Naive thymus-derived CD4-positive, alpha-beta T cell (primary cell): ENCODE results near the gene SLC22A25. TPM values are rescaled to one million over a fixed set of nuclear protein-coding genes. Genes with fewer than 3 reads are reported as not detected.

Experiments used
- ATAC-seq: fragments of 150-1000 bp; cut with Tn5 transposase; 2 replicates; pipeline ENCODE4 v1.10.0; 2021; ENCODE audit warnings: mild to moderate bottlenecking, moderate library complexity
- CTCF ChIA-PET: fragments of 350-600 bp; sonication (Branson Sonifier 250); formaldehyde crosslinking; loops from one replicate; lab custom pipeline; 2021; ENCODE audit warnings: antibody characterized with exemption; lab: Charles Lee
- POLR2A ChIA-PET: fragments of 350-600 bp; sonication (Branson Sonifier 250); formaldehyde crosslinking; loops from one replicate; lab custom pipeline; 2021; ENCODE audit warnings: antibody characterized with exemption, inconsistent platforms; lab: Charles Lee
- DNase-seq, 9 donors: peaks; one replicate each; pipeline versions ENCODE4 v3.0.0 to v3.0.0-alpha.2; 2020 to 2022; ENCODE audit warnings: mixed read lengths in 1 of 9
- H3K27ac ChIP-seq: one replicate; pipeline ENCODE4 v1.7.0; 2013; ENCODE audit warnings: mild to moderate bottlenecking, low read depth, low read length, moderate library complexity
- H3K27me3 ChIP-seq, 2 donors: one replicate each; pipeline ENCODE4 v1.7.0; 2013; ENCODE audit warnings: low read length in 2 of 2, mild to moderate bottlenecking in 2 of 2, moderate library complexity in 2 of 2; ENCODE audit not compliant: control insufficient read depth in 2 of 2, insufficient read depth in 2 of 2
- H3K36me3 ChIP-seq, 3 experiments: 1 replicate in 2 of 3; 2 replicates in 1 of 3; pipeline ENCODE4 v1.7.0; 2013; ENCODE audit warnings: low read length in 3 of 3, mild to moderate bottlenecking in 3 of 3, moderate library complexity in 1 of 3; ENCODE audit not compliant: insufficient read depth in 3 of 3, control insufficient read depth in 2 of 3
- H3K4me1 ChIP-seq, 2 donors: one replicate each; pipeline ENCODE4 v1.7.0; 2013; ENCODE audit warnings: low read length in 2 of 2, mild to moderate bottlenecking in 2 of 2, moderate library complexity in 1 of 2; ENCODE audit not compliant: control insufficient read depth in 2 of 2, insufficient read depth in 2 of 2
- H3K4me3 ChIP-seq: 2 replicates; pipeline ENCODE4 v1.7.0; 2013; ENCODE audit warnings: mild to moderate bottlenecking, low read length
- H3K9me3 ChIP-seq, 3 experiments: 1 replicate in 2 of 3; 2 replicates in 1 of 3; pipeline ENCODE4 v1.7.0; 2013; ENCODE audit warnings: low read length in 3 of 3; ENCODE audit not compliant: control insufficient read depth in 2 of 3
- H3K27ac Mint-ChIP-seq, 9 donors: one replicate each; pipeline ENCODE4 v1.8.0; 2020 to 2022; ENCODE audit warnings: mixed read lengths in 9 of 9, mild to moderate bottlenecking in 8 of 9, moderate library complexity in 5 of 9, inconsistent platforms in 2 of 9
- H3K27me3 Mint-ChIP-seq, 5 donors: one replicate each; pipeline ENCODE4 v1.8.0; 2021 to 2022; ENCODE audit warnings: mixed read lengths in 5 of 5, mild to moderate bottlenecking in 1 of 5
- H3K36me3 Mint-ChIP-seq, 5 donors: one replicate each; pipeline ENCODE4 v1.8.0; 2020 to 2022; ENCODE audit warnings: mixed read lengths in 5 of 5, mild to moderate bottlenecking in 3 of 5, inconsistent platforms in 1 of 5
- H3K4me1 Mint-ChIP-seq, 7 donors: one replicate each; pipeline ENCODE4 v1.8.0; 2020 to 2022; ENCODE audit warnings: mixed read lengths in 7 of 7, mild to moderate bottlenecking in 3 of 7, inconsistent platforms in 1 of 7
- H3K4me3 Mint-ChIP-seq, 10 donors: one replicate each; pipeline ENCODE4 v1.8.0; 2020 to 2022; ENCODE audit warnings: mild to moderate bottlenecking in 10 of 10, mixed read lengths in 10 of 10, moderate library complexity in 6 of 10, inconsistent platforms in 2 of 10
- H3K9me3 Mint-ChIP-seq, 11 donors: one replicate each; pipeline ENCODE4 v1.8.0; 2020 to 2022; ENCODE audit warnings: mixed read lengths in 11 of 11, mild to moderate bottlenecking in 4 of 11, inconsistent platforms in 1 of 11, moderate library complexity in 1 of 11
- intact Hi-C, 2 donors: fragments of 100-400 bp; cut with micrococcal nuclease; formaldehyde crosslinking; loops; one replicate each; pipeline ENCODE4 v1.15.1; 2023
- polyA plus RNA-seq, 2 donors: library from polyadenylated mRNA; unstranded; fragments of 300-500 nt; fragmentation: Illumina TruSeq; gene quantifications; one replicate each; pipeline ENCODE4 v1.2.3, GENCODE V29; 2021
- total RNA-seq, 6 experiments: library from RNA in 5 of 6; stranded (reverse) in 5 of 6; gene quantifications; 1 replicate in 5 of 6; 2 replicates in 1 of 6; pipeline ENCODE4 v1.2.3 and lab custom pipeline; 2021 to 2026

The SLC22A25 gene
- total and polyA plus RNA-seq, 7 experiments from 2014 or later: not detected

- Histone ChIP-seq H3K4me3 (no peak overlapping the region), H3K9me3 (no peaks in the 10 kb centered on the region), H3K27me3 (no peaks in the 10 kb centered on the region), H3K36me3 (no peaks in the 10 kb centered on the region), H3K4me1 (peaks cover 0 to 9% of the 10 kb centered on the region in 2 donors), H3K27ac (no peak overlapping the region)
- Mint-ChIP-seq H3K36me3 (no peaks in the 10 kb centered on the region), H3K4me3 (no peak overlapping the region), H3K4me1 (peaks cover 0 to 35% (median 29%) of the 10 kb centered on the region in 7 donors), H3K27me3 (peaks cover 7 to 46% (median 12%) of the 10 kb centered on the region in 5 donors), H3K27ac (no peak overlapping the region), H3K9me3 (no peaks in the 10 kb centered on the region)
- ATAC-seq: no peak
- intact Hi-C loops: no loop called here
- POLR2A ChIA-PET: no interaction called here
- CTCF ChIA-PET: no interaction called here
- no peak for DNase-seq
These were observed 2.6 kb upstream of the SLC22A25 start for GRCh38 chr11:63246045-63246444.

GRCh38 chr11:63244862-63245261, 1.5 kb upstream of the SLC22A25 start:
- H3K4me1 Mint-ChIP-seq: peaks cover 0 to 44% (median 38%) of the 10 kb centered on the region in 7 donors
- H3K4me3 Mint-ChIP-seq: no peak overlapping the region
- Histone ChIP-seq H3K36me3 (no peaks in the 10 kb centered on the region), H3K4me1 (peaks cover 0 to 11% of the 10 kb centered on the region in 2 donors), H3K27ac (no peak overlapping the region), H3K9me3 (no peaks in the 10 kb centered on the region), H3K27me3 (no peaks in the 10 kb centered on the region), H3K4me3 (no peak overlapping the region)
- no peak for DNase-seq
- ChIA-PET CTCF (no interaction called here), POLR2A (no interaction called here)
- H3K27me3 Mint-ChIP-seq: peaks cover 7 to 44% (median 12%) of the 10 kb centered on the region in 5 donors
- no peaks in the 10 kb centered on the region for H3K9me3 Mint-ChIP-seq
- no peak overlapping the region for H3K27ac Mint-ChIP-seq
- no peak for ATAC-seq
- intact Hi-C loops: no loop called here
- no peaks in the 10 kb centered on the region for H3K36me3 Mint-ChIP-seq

- Histone ChIP-seq H3K36me3 (no peaks in the 10 kb centered on the region), H3K4me3 (no peak overlapping the region), H3K9me3 (no peaks in the 10 kb centered on the region), H3K4me1 (peaks cover 0 to 11% of the 10 kb centered on the region in 2 donors), H3K27me3 (no peaks in the 10 kb centered on the region), H3K27ac (no peak overlapping the region)
- intact Hi-C loops: no loop called here
- DNase-seq (peak in 5 of 9 donors; percentile 4 to 52 (median 31)), ATAC-seq (peak; percentile 45)
- CTCF ChIA-PET: no interaction called here
- Mint-ChIP-seq H3K27me3 (peaks cover 5 to 39% (median 12%) of the 10 kb centered on the region in 5 donors), H3K36me3 (no peaks in the 10 kb centered on the region), H3K9me3 (peaks cover 0 to 10% (median 0%) of the 10 kb centered on the region in 11 donors), H3K4me1 (peaks cover 0 to 56% (median 42%) of the 10 kb centered on the region in 7 donors), H3K4me3 (peak overlapping the region in 7 of 10 donors; percentile 2 to 65 (median 38)), H3K27ac (peak overlapping the region in 5 of 9 donors; percentile 4 to 62 (median 36))
- POLR2A ChIA-PET: no interaction called here
These were observed 1.2 kb downstream of the SLC22A25 start for GRCh38 chr11:63242089-63242781.

GRCh38 chr11:63240791-63241379, 2.5 kb downstream of the SLC22A25 start:
- ChIA-PET POLR2A (no interaction called here), CTCF (no interaction called here)
- DNase-seq: no peak
- peaks cover 0 to 5% (median 4%) of the 10 kb centered on the region in 5 donors for H3K36me3 Mint-ChIP-seq
- H3K4me1 Mint-ChIP-seq: peaks cover 0 to 67% (median 53%) of the 10 kb centered on the region in 7 donors
- Histone ChIP-seq H3K4me1 (peaks cover 0 to 11% of the 10 kb centered on the region in 2 donors), H3K27me3 (no peaks in the 10 kb centered on the region), H3K9me3 (no peaks in the 10 kb centered on the region), H3K27ac (no peak overlapping the region), H3K4me3 (no peak overlapping the region), H3K36me3 (no peaks in the 10 kb centered on the region)
- no peak overlapping the region for H3K4me3 Mint-ChIP-seq
- intact Hi-C loops: no loop called here
- H3K27me3 Mint-ChIP-seq: peaks cover 1 to 33% (median 5%) of the 10 kb centered on the region in 5 donors
- H3K27ac Mint-ChIP-seq: peak overlapping the region in 1 of 9 donors; percentile 36
- H3K9me3 Mint-ChIP-seq: peaks cover 0 to 20% (median 6%) of the 10 kb centered on the region in 11 donors
- ATAC-seq: no peak

GRCh38 chr11:63240098-63240497, 3.3 kb downstream of the SLC22A25 start:
- no peak for ATAC-seq
- intact Hi-C loops: no loop called here
- peaks cover 6 to 75% (median 58%) of the 10 kb centered on the region in 7 donors for H3K4me1 Mint-ChIP-seq
- H3K27ac Mint-ChIP-seq: no peak overlapping the region
- Histone ChIP-seq H3K4me1 (peaks cover 0 to 11% of the 10 kb centered on the region in 2 donors), H3K36me3 (no peaks in the 10 kb centered on the region), H3K27me3 (no peaks in the 10 kb centered on the region), H3K4me3 (no peak overlapping the region), H3K9me3 (no peaks in the 10 kb centered on the region), H3K27ac (no peak overlapping the region)
- ChIA-PET POLR2A (no interaction called here), CTCF (no interaction called here)
- peaks cover 1 to 33% (median 9%) of the 10 kb centered on the region in 5 donors for H3K27me3 Mint-ChIP-seq
- H3K9me3 Mint-ChIP-seq: peaks cover 0 to 24% (median 8%) of the 10 kb centered on the region in 11 donors
- no peak for DNase-seq
- peaks cover 0 to 8% (median 4%) of the 10 kb centered on the region in 5 donors for H3K36me3 Mint-ChIP-seq
- peak overlapping the region in 1 of 10 donors; percentile 10 for H3K4me3 Mint-ChIP-seq

GRCh38 chr11:63239254-63239653, 4.1 kb downstream of the SLC22A25 start:
- peaks cover 7 to 82% (median 61%) of the 10 kb centered on the region in 7 donors for H3K4me1 Mint-ChIP-seq
- no peaks in the 10 kb centered on the region for H3K27me3 ChIP-seq

More at GRCh38 chr11:63239254-63239653, 4.1 kb downstream of the SLC22A25 start:
- ATAC-seq (no peak), DNase-seq (no peak)
- no peak overlapping the region for H3K27ac ChIP-seq
- no peak overlapping the region for H3K4me3 ChIP-seq
- H3K9me3 ChIP-seq: no peaks in the 10 kb centered on the region
- ChIA-PET CTCF (no interaction called here), POLR2A (no interaction called here)
- Mint-ChIP-seq H3K36me3 (peaks cover 0 to 8% (median 4%) of the 10 kb centered on the region in 5 donors), H3K9me3 (peaks cover 0 to 25% (median 11%) of the 10 kb centered on the region in 11 donors), H3K27me3 (peaks cover 1 to 27% (median 10%) of the 10 kb centered on the region in 5 donors), H3K27ac (no peak overlapping the region), H3K4me3 (no peak overlapping the region)
- H3K4me1 ChIP-seq: peaks cover 0 to 11% of the 10 kb centered on the region in 2 donors
- intact Hi-C loops: no loop called here
- no peaks in the 10 kb centered on the region for H3K36me3 ChIP-seq
